OCI-LY7 (cell line): ENCODE data around the gene MYZAP. TPM values are rescaled to one million over a fixed set of nuclear protein-coding genes. Genes with fewer than 3 reads are reported as not detected.

ENCODE experiments used
- BruUV-seq: library from RNA; stranded (reverse); fragments of 400-500 nt; replicated peaks from 2 replicates; lab custom pipeline; 2021; lab: Mats Ljungman, UMichigan
- CTCF ChIA-PET: fragments of 300-600 bp; sonication (Branson Sonifier 250); formaldehyde crosslinking; loops from one replicate; lab custom pipeline; 2022; ENCODE audit warnings: antibody characterized with exemption; ENCODE audit not compliant: unreplicated experiment; lab: Charles Lee
- POLR2A ChIA-PET: fragments of 300-600 bp; sonication (Branson Sonifier 250); formaldehyde crosslinking; loops from one replicate; lab custom pipeline; 2022; ENCODE audit warnings: antibody characterized with exemption; lab: Charles Lee
- DNase-seq: peaks from one replicate; pipeline ENCODE4 v3.0.0-alpha.2; 2015; ENCODE audit warnings: low spot score
- H2AFZ ChIP-seq: fragments of 200-600 bp; sonication (generic), shearing (Covaris generic); 2 replicates; pipeline ENCODE4 v1.6.1; 2014; ENCODE audit warnings: mild to moderate bottlenecking, antibody characterized with exemption, low read length, moderate library complexity
- H3K27ac ChIP-seq: fragments of 200-600 bp; sonication (generic); 2 replicates; pipeline ENCODE4 v1.5.1; 2014; ENCODE audit warnings: mixed run types, low read depth, mild to moderate bottlenecking, moderate library complexity, low read length, inconsistent platforms; ENCODE audit not compliant: poor library complexity, severe bottlenecking
- H3K36me3 ChIP-seq: fragments of 200-600 bp; sonication (generic); 2 replicates; pipeline ENCODE4 v1.6.1; 2014; ENCODE audit warnings: mild to moderate bottlenecking, antibody characterized with exemption, low read length, moderate library complexity, mixed read lengths; ENCODE audit not compliant: insufficient read depth
- H3K4me1 ChIP-seq: fragments of 200-600 bp; sonication (generic); 2 replicates; pipeline ENCODE4 v1.5.1; 2014; ENCODE audit warnings: mild to moderate bottlenecking, low read length; ENCODE audit not compliant: insufficient read depth, poor library complexity, severe bottlenecking
- H3K4me2 ChIP-seq: fragments of 200-600 bp; sonication (generic); 2 replicates; pipeline ENCODE4 v1.6.1; 2014; ENCODE audit warnings: mild to moderate bottlenecking, low read length
- H3K4me3 ChIP-seq: fragments of 200-600 bp; sonication (generic); 2 replicates; pipeline ENCODE4 v1.5.1; 2014; ENCODE audit warnings: mild to moderate bottlenecking, low read depth, low read length; ENCODE audit not compliant: poor library complexity, severe bottlenecking
- H3K79me2 ChIP-seq: fragments of 200-600 bp; sonication (generic); 2 replicates; pipeline ENCODE4 v1.6.1; 2016; ENCODE audit warnings: low read depth, mild to moderate bottlenecking, low read length, moderate library complexity, mixed read lengths; ENCODE audit not compliant: insufficient read depth
- H3K9me2 ChIP-seq: fragments of 200-600 bp; sonication (generic); 2 replicates; pipeline ENCODE4 v1.6.1; 2016; ENCODE audit warnings: mild to moderate bottlenecking, low read length, mixed read lengths; ENCODE audit not compliant: insufficient read depth
- H3K9me3 ChIP-seq: fragments of 200-600 bp; sonication (generic); 2 replicates; pipeline ENCODE4 v1.6.1; 2014; ENCODE audit warnings: mild to moderate bottlenecking, mixed run types, low read length, mixed read lengths
- H4K20me1 ChIP-seq: fragments of 200-600 bp; sonication (generic); 2 replicates; pipeline ENCODE4 v1.6.1; 2014; ENCODE audit warnings: mild to moderate bottlenecking, antibody characterized with exemption, low read length, moderate library complexity, mixed read lengths; ENCODE audit not compliant: insufficient read depth
- EZH2phosphoT487 ChIP-seq: fragments of 200-600 bp; sonication (generic); IDR thresholded peaks from 2 replicates; pipeline ENCODE4 v1.6.1; 2018; ENCODE audit warnings: low read depth, borderline replicate concordance, mild to moderate bottlenecking, mixed run types, antibody characterized with exemption, low read length, moderate library complexity, mixed read lengths
- intact Hi-C: fragments of 100-400 bp; cut with micrococcal nuclease; formaldehyde crosslinking; loops from one replicate; pipeline ENCODE4 v1.10.0; 2022; ENCODE audit not compliant: unreplicated experiment
- total RNA-seq, 2 experiments: library from RNA; depleted of rRNA in 1 of 2; stranded (reverse); fragments of >200 nt in 1 of 2; shearing (Covaris generic) in 1 of 2; gene quantifications; 2 replicates each; pipeline ENCODE4 v1.2.3, GENCODE V29; 2014 to 2022
- TF ChIP-seq, protein P1 (sequence below): fragments of 200-600 bp; sonication (generic); conservative IDR thresholded peaks from 2 replicates; pipeline ENCODE4 v1.5.1; 2014; ENCODE audit warnings: mild to moderate bottlenecking, antibody characterized with exemption, low read length, moderate library complexity, mixed read lengths

The MYZAP gene
- total RNA-seq, 2 experiments from 2014 or later = not detected

DNA sequence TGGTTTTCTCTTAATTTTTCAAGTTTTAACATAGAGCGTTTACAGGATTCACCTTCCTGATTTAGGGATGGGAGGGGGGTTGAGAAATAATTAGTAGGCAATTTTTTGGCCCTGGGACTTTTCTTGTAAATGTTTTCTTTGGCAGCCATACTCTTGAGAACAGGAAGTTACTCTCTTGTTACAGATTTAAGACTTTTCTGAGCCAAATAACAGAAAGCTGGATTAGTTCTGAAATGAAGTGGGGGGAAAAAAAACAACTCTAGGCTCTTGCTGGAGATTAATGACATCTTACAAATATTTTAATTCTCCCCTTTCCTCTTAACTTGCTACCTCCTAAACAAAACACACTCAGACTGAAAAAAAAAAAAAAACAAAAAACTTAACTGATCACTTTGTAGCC lies 101.0 kb downstream of the MYZAP start:
- DNase-seq = no peak
- TF ChIP-seq, protein P1, sequence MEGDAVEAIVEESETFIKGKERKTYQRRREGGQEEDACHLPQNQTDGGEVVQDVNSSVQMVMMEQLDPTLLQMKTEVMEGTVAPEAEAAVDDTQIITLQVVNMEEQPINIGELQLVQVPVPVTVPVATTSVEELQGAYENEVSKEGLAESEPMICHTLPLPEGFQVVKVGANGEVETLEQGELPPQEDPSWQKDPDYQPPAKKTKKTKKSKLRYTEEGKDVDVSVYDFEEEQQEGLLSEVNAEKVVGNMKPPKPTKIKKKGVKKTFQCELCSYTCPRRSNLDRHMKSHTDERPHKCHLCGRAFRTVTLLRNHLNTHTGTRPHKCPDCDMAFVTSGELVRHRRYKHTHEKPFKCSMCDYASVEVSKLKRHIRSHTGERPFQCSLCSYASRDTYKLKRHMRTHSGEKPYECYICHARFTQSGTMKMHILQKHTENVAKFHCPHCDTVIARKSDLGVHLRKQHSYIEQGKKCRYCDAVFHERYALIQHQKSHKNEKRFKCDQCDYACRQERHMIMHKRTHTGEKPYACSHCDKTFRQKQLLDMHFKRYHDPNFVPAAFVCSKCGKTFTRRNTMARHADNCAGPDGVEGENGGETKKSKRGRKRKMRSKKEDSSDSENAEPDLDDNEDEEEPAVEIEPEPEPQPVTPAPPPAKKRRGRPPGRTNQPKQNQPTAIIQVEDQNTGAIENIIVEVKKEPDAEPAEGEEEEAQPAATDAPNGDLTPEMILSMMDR = no peak
- no peak for TF ChIP-seq EZH2phosphoT487
- Histone ChIP-seq H3K4me2 (no peak overlapping the region), H4K20me1 (no peaks in the 10 kb centered on the region), H3K79me2 (no peaks in the 10 kb centered on the region), H3K36me3 (no peaks in the 10 kb centered on the region), H3K9me3 (no peaks in the 10 kb centered on the region), H3K4me3 (no peak overlapping the region), H3K27ac (no peak overlapping the region), H3K9me2 (no peaks in the 10 kb centered on the region), H2AFZ (no peak overlapping the region), H3K4me1 (no peaks in the 10 kb centered on the region)
- no TSS peak for BruUV-seq
- intact Hi-C loops = no loop called here
- ChIA-PET POLR2A (interaction anchor here (0.7 to 1.0 kb wide), 2 partner anchors 288 to 321 kb away, joined by 5 to 6 read pairs; no protein-coding TSS in a partner anchor), CTCF (no interaction called here)

DNA sequence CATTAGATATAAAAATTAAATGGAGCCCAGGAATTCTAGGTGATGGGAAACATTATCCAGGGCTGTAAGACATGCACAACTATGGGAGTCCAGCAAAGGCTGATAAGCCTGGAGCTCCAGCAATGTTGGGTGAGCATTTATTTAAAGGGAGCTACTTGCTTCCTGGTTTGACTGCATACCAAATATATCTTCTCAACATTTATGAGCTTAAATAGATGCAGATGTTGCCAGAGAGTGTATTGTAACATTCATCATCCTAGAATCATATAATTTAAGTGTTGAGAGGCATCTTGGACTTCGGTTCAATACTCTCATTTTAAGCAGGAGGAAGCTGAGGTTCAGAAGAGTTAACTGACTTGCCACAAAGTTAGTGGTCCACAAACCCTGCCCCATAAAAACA lies 102.6 kb downstream of the MYZAP start:
- no peak for TF ChIP-seq EZH2phosphoT487
- TF ChIP-seq, protein P1 = no peak

DNA sequence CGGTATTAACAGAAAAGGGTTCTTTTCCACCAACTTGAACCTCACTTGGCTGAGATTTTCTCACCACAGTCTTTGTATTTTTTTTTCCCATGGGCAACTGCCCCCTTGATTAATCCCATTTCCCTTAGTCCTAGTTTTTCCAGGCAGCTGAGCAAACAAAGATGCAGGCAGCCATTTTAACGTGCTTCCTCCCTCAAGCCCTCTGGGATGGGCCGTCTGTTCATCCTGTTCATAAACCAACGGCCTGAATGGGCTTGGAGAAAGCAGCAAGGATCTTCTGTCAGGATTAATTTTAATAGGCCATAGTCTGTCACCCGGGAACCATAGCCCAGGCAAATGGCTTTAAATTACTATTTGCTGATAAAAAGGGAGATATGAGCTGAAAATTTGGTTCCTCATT lies 104.4 kb downstream of the MYZAP start:
- CTCF ChIA-PET = no interaction called here

More for the DNA sequence above, 102.6 kb downstream of the MYZAP start:
- Histone ChIP-seq H3K27ac (no peak overlapping the region), H2AFZ (no peak overlapping the region), H3K4me2 (no peak overlapping the region), H3K9me2 (no peaks in the 10 kb centered on the region), H3K79me2 (no peaks in the 10 kb centered on the region), H3K9me3 (no peaks in the 10 kb centered on the region), H4K20me1 (no peaks in the 10 kb centered on the region), H3K4me1 (no peaks in the 10 kb centered on the region), H3K4me3 (no peak overlapping the region), H3K36me3 (no peaks in the 10 kb centered on the region)
- intact Hi-C loops = no loop called here
- ChIA-PET CTCF (no interaction called here), POLR2A (interaction anchor here (0.6 kb wide), 1 partner anchor 677 kb away, joined by 3 read pairs; no protein-coding TSS in a partner anchor)
- BruUV-seq = no TSS peak
- DNase-seq = no peak

More for the DNA sequence above, 104.4 kb downstream of the MYZAP start:
- no TSS peak for BruUV-seq
- no peak for DNase-seq
- no peaks in the 10 kb centered on the region for H3K79me2 ChIP-seq
- intact Hi-C loops = no loop called here
- POLR2A ChIA-PET = no interaction called here
- H3K36me3 ChIP-seq = no peaks in the 10 kb centered on the region
- no peaks in the 10 kb centered on the region for H3K9me2 ChIP-seq
- H3K27ac ChIP-seq = no peak overlapping the region
- TF ChIP-seq EZH2phosphoT487 = no peak
- TF ChIP-seq, protein P1 = no peak
- H2AFZ ChIP-seq = no peak overlapping the region
- H3K4me2 ChIP-seq = no peak overlapping the region
- no peak overlapping the region for H3K4me3 ChIP-seq
- no peaks in the 10 kb centered on the region for H3K4me1 ChIP-seq
- H4K20me1 ChIP-seq = no peaks in the 10 kb centered on the region
- no peaks in the 10 kb centered on the region for H3K9me3 ChIP-seq
